GM12878 (cell line): ENCODE results near the gene HYDIN. TPM values are rescaled to one million over a fixed set of nuclear protein-coding genes. Genes with fewer than 3 reads are reported as not detected.

Experiments
- BRCA1 ChIP-seq: IDR thresholded peaks from 2 replicates; pipeline ENCODE4 v1.6.1; 2011; ENCODE audit warnings: low read depth, low read length, improper control_type of control experiment
- IKZF2 ChIP-seq, 2 experiments: fragments of 450-650 bp; IDR thresholded peaks; 2 replicates each; pipeline ENCODE4 v1.6.1; 2017; ENCODE audit warnings: mild to moderate bottlenecking in 2 of 2, moderate library complexity in 2 of 2
- KAT2A ChIP-seq: conservative IDR thresholded peaks from 2 replicates; pipeline ENCODE4 v1.6.1; 2011; ENCODE audit warnings: low read depth, low read length; ENCODE audit not compliant: control insufficient read depth
- KDM1A ChIP-seq: fragments of 200-600 bp; sonication (generic); IDR thresholded peaks from 2 replicates; pipeline ENCODE4 v1.6.1; 2016; ENCODE audit warnings: borderline replicate concordance
- KLF5 ChIP-seq: fragments of 450-650 bp; IDR thresholded peaks from 2 replicates; pipeline ENCODE4 v1.6.1; 2014; ENCODE audit warnings: mild to moderate bottlenecking; ENCODE audit not compliant: partially characterized antibody
- NFIC ChIP-seq: IDR thresholded peaks from 2 replicates; pipeline ENCODE4 v1.6.1; 2012; ENCODE audit warnings: low read depth, mild to moderate bottlenecking, inconsistent platforms, low read length, moderate library complexity
- SUZ12 ChIP-seq: fragments of 200-600 bp; sonication (generic); IDR thresholded peaks from one replicate; pipeline ENCODE4 v1.6.1; 2018; ENCODE audit warnings: antibody characterized with exemption, mild to moderate bottlenecking; ENCODE audit not compliant: unreplicated experiment
- ZBTB11 ChIP-seq: fragments of 450-650 bp; formaldehyde crosslinking; IDR thresholded peaks from 2 replicates; pipeline ENCODE4 v1.5.0; 2022; ENCODE audit warnings: mild to moderate bottlenecking, missing genetic modification characterization
- ZZZ3 ChIP-seq: IDR thresholded peaks from 2 replicates; pipeline ENCODE4 v1.6.1; 2011; ENCODE audit warnings: low read depth; ENCODE audit not compliant: control insufficient read depth, insufficient read length
- polyA plus RNA-seq, 11 experiments: library from polyadenylated mRNA; depleted of rRNA in 4 of 11; unstranded in 6 of 11; stranded (reverse) in 5 of 11; fragments of >200 nt; fragmentation: Nextera tagmentation in 4 of 11; fragmentation: Illumina TruSeq in 1 of 11; extraction: Ambion mirVana in 4 of 11; extraction: Trizol in 1 of 11; gene quantifications; 1 replicate in 1 of 11; 2 replicates in 10 of 11; pipeline versions ENCODE4 v1.2.1 to v1.2.3, GENCODE V29; 2011 to 2016; ENCODE audit warnings: inconsistent platforms in 2 of 11, missing spikeins in 2 of 11, low read depth in 1 of 11
- total RNA-seq, 4 experiments: library from RNA; depleted of rRNA in 3 of 4; stranded (reverse); fragments of >200 nt in 3 of 4; fragmentation: Illumina TruSeq in 1 of 4; extraction: Trizol in 1 of 4; gene quantifications; 2 replicates each; pipeline versions ENCODE4 v1.2.1 to v1.2.3, GENCODE V29; 2013 to 2021
- TF ChIP-seq, protein P1 (sequence below): fragments of 450-650 bp; IDR thresholded peaks from 2 replicates; pipeline ENCODE4 v1.6.1; 2017; ENCODE audit warnings: mild to moderate bottlenecking, low read depth, inconsistent platforms; ENCODE audit not compliant: poor library complexity, severe bottlenecking

HYDIN gene
- total and polyA plus RNA-seq, 10 of the 15 experiments (the other 5 are each of a cell fraction or from before 2014, with no cell fraction given): 0.01 to 0.30 (median 0.10) TPM; not detected in 7

GRCh38 chr16:70766176-70766575, 464.3 kb downstream of the HYDIN start (continued):
- TF ChIP-seq SUZ12 (no peak), IKZF2 (IDR thresholded peaks at IDR 0.05) (no peak), BRCA1 (no peak), KDM1A (no peak), KAT2A (no peak), KLF5 (no peak), ZBTB11 (CRISPR knock-in tag) (no peak), ZZZ3 (no peak), NFIC (no peak)
- TF ChIP-seq, protein P1, sequence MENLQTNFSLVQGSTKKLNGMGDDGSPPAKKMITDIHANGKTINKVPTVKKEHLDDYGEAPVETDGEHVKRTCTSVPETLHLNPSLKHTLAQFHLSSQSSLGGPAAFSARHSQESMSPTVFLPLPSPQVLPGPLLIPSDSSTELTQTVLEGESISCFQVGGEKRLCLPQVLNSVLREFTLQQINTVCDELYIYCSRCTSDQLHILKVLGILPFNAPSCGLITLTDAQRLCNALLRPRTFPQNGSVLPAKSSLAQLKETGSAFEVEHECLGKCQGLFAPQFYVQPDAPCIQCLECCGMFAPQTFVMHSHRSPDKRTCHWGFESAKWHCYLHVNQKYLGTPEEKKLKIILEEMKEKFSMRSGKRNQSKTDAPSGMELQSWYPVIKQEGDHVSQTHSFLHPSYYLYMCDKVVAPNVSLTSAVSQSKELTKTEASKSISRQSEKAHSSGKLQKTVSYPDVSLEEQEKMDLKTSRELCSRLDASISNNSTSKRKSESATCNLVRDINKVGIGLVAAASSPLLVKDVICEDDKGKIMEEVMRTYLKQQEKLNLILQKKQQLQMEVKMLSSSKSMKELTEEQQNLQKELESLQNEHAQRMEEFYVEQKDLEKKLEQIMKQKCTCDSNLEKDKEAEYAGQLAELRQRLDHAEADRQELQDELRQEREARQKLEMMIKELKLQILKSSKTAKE: no peak
